H9 (cell line): Measurements from ENCODE around the gene H2BK1. TPM values are rescaled to one million over a fixed set of nuclear protein-coding genes. Genes with fewer than 3 reads are reported as not detected.

Experiments
- DNase-seq: peaks from one replicate; pipeline ENCODE4 v3.0.0-alpha.2; 2017
- H2AFZ ChIP-seq: one replicate; pipeline ENCODE4 v1.6.1; 2013; ENCODE audit warnings: mild to moderate bottlenecking, low read length, control low read depth, moderate library complexity
- H2AK5ac ChIP-seq: 2 replicates; pipeline ENCODE4 v1.6.1; 2013; ENCODE audit warnings: low read length, control low read depth, mixed read lengths; ENCODE audit not compliant: insufficient read length
- H2BK120ac ChIP-seq: one replicate; pipeline ENCODE4 v1.6.1; 2013; ENCODE audit warnings: low read depth, mild to moderate bottlenecking, low read length, control low read depth, inconsistent platforms; ENCODE audit not compliant: poor library complexity, severe bottlenecking
- H2BK12ac ChIP-seq: 2 replicates; pipeline ENCODE4 v1.6.1; 2013; ENCODE audit warnings: low read length, control low read depth, mixed read lengths, low read depth; ENCODE audit not compliant: insufficient read length
- H2BK15ac ChIP-seq: 2 replicates; pipeline ENCODE4 v1.6.1; 2013; ENCODE audit warnings: low read depth, low read length, control low read depth
- H2BK20ac ChIP-seq: one replicate; pipeline ENCODE4 v1.6.1; 2013; ENCODE audit warnings: low read depth, mild to moderate bottlenecking, low read length, control low read depth, inconsistent platforms; ENCODE audit not compliant: poor library complexity, severe bottlenecking
- H2BK5ac ChIP-seq: 2 replicates; pipeline ENCODE4 v1.6.1; 2013; ENCODE audit warnings: low read length, control low read depth, mixed read lengths; ENCODE audit not compliant: insufficient read length
- H3K14ac ChIP-seq: 2 replicates; pipeline ENCODE4 v1.6.1; 2013; ENCODE audit warnings: low read length, control low read depth; ENCODE audit not compliant: insufficient read depth
- H3K18ac ChIP-seq: 2 replicates; pipeline ENCODE4 v1.6.1; 2013; ENCODE audit warnings: low read depth, mild to moderate bottlenecking, mixed read lengths, low read length, control low read depth; ENCODE audit not compliant: insufficient read length
- H3K23ac ChIP-seq: 2 replicates; pipeline ENCODE4 v1.6.1; 2013; ENCODE audit warnings: low read length, control low read depth, mixed read lengths, low read depth; ENCODE audit not compliant: insufficient read length
- H3K23me2 ChIP-seq: 2 replicates; pipeline ENCODE4 v1.6.1; 2013; ENCODE audit warnings: low read depth, mild to moderate bottlenecking, mixed read lengths, low read length, control low read depth; ENCODE audit not compliant: insufficient read length, poor library complexity, severe bottlenecking
- H3K27ac ChIP-seq: 2 replicates; pipeline ENCODE4 v1.5.1; 2013; ENCODE audit warnings: low read length, control low read depth, mixed read lengths, low read depth; ENCODE audit not compliant: insufficient read length
- H3K27me3 ChIP-seq: 2 replicates; pipeline ENCODE4 v1.6.1; 2013; ENCODE audit warnings: low read length, control low read depth, inconsistent platforms; ENCODE audit not compliant: insufficient read depth
- H3K4ac ChIP-seq: 2 replicates; pipeline ENCODE4 v1.6.1; 2013; ENCODE audit warnings: low read depth, mild to moderate bottlenecking, control low read depth, inconsistent platforms, low read length, moderate library complexity
- H3K4me1 ChIP-seq: 2 replicates; pipeline ENCODE4 v1.6.1; 2013; ENCODE audit warnings: low read length, control low read depth, inconsistent platforms; ENCODE audit not compliant: insufficient read depth
- H3K4me2 ChIP-seq: 2 replicates; pipeline ENCODE4 v1.6.1; 2013; ENCODE audit warnings: low read length, control low read depth, mixed read lengths; ENCODE audit not compliant: insufficient read length, insufficient read depth
- H3K56ac ChIP-seq: 2 replicates; pipeline ENCODE4 v1.6.1; 2013; ENCODE audit warnings: low read depth, mild to moderate bottlenecking, mixed read lengths, low read length, control low read depth; ENCODE audit not compliant: insufficient read length
- H3K79me1 ChIP-seq: 2 replicates; pipeline ENCODE4 v1.6.1; 2013; ENCODE audit warnings: low read depth, mild to moderate bottlenecking, moderate library complexity, low read length, control low read depth, inconsistent platforms; ENCODE audit not compliant: insufficient read depth, poor library complexity, severe bottlenecking
- H3K79me2 ChIP-seq: 2 replicates; pipeline ENCODE4 v1.6.1; 2013; ENCODE audit warnings: low read length, control low read depth, inconsistent platforms; ENCODE audit not compliant: insufficient read depth
- H3K9ac ChIP-seq: 2 replicates; pipeline ENCODE4 v1.6.1; 2013; ENCODE audit warnings: low read length, control low read depth, mixed read lengths; ENCODE audit not compliant: insufficient read length; ENCODE audit errors: extremely low read depth
- H3K9me3 ChIP-seq: one replicate; pipeline ENCODE4 v1.6.1; 2013; ENCODE audit warnings: low read depth, low read length, inconsistent platforms; ENCODE audit not compliant: control insufficient read depth
- H3T11ph ChIP-seq: one replicate; pipeline ENCODE4 v1.6.1; 2013; ENCODE audit warnings: mild to moderate bottlenecking, low read length, control low read depth, inconsistent platforms
- H4K20me1 ChIP-seq: one replicate; pipeline ENCODE4 v1.6.1; 2013; ENCODE audit not compliant: control insufficient read depth, insufficient read length, insufficient read depth
- H4K5ac ChIP-seq: 2 replicates; pipeline ENCODE4 v1.6.1; 2013; ENCODE audit warnings: low read depth, mild to moderate bottlenecking, mixed read lengths, low read length, control low read depth; ENCODE audit not compliant: insufficient read length
- H4K8ac ChIP-seq: replicated peaks from 2 replicates; pipeline ENCODE4 v1.6.1; 2013; ENCODE audit warnings: low read length, control low read depth, mixed read lengths, low read depth; ENCODE audit not compliant: insufficient read length
- H4K91ac ChIP-seq: 2 replicates; pipeline ENCODE4 v1.6.1; 2013; ENCODE audit warnings: low read depth, mild to moderate bottlenecking, moderate library complexity, mixed read lengths, low read length, control low read depth; ENCODE audit not compliant: insufficient read length
- H3K27ac Mint-ChIP-seq, 3 experiments: 2 replicates in 2 of 3; 3 replicates in 1 of 3; pipeline ENCODE4 v1.8.0; 2020 to 2021; ENCODE audit warnings: mixed read lengths in 3 of 3, mild to moderate bottlenecking in 1 of 3, moderate library complexity in 1 of 3
- H3K27me3 Mint-ChIP-seq: 2 replicates; pipeline ENCODE4 v1.8.0; 2021; ENCODE audit warnings: low read depth, mild to moderate bottlenecking, moderate library complexity, mixed read lengths
- H3K36me3 Mint-ChIP-seq, 3 experiments: 2 replicates in 2 of 3; 3 replicates in 1 of 3; pipeline ENCODE4 v1.8.0; 2020 to 2021; ENCODE audit warnings: low read depth in 3 of 3, mixed read lengths in 3 of 3; ENCODE audit not compliant: insufficient read depth in 1 of 3
- H3K4me1 Mint-ChIP-seq, 2 experiments: 2 replicates each; pipeline ENCODE4 v1.8.0; 2020; ENCODE audit warnings: mixed read lengths in 2 of 2
- H3K4me3 Mint-ChIP-seq, 2 experiments: 2 replicates in 1 of 2; 3 replicates in 1 of 2; pipeline ENCODE4 v1.8.0; 2020 to 2021; ENCODE audit warnings: mild to moderate bottlenecking in 2 of 2, mixed read lengths in 2 of 2, moderate library complexity in 1 of 2
- H3K9me3 Mint-ChIP-seq, 2 experiments: 2 replicates in 1 of 2; 3 replicates in 1 of 2; pipeline ENCODE4 v1.8.0; 2020; ENCODE audit warnings: mild to moderate bottlenecking in 2 of 2, mixed read lengths in 2 of 2, moderate library complexity in 1 of 2
- CTCF ChIP-seq: fragments of 200-600 bp; sonication (generic); conservative IDR thresholded peaks from 3 replicates; pipeline ENCODE4 v1.8.0; 2021; ENCODE audit warnings: antibody characterized with exemption, mild to moderate bottlenecking
- WGBS: extraction: QIAGEN DNeasy Blood & Tissue Kit; methylation state at CpG from one replicate; pipeline ENCODE4 v1.1.7; 2013; ENCODE audit warnings: missing lambda C conversion rate, low lambda C conversion rate, mixed read lengths; ENCODE audit not compliant: insufficient read length; ENCODE audit errors: extremely low coverage; 5-methylcytosine and 5-hydroxymethylcytosine counted together
- total RNA-seq: library from RNA; stranded (reverse); gene quantifications from 2 replicates; pipeline ENCODE4 v1.2.1, GENCODE V29; 2021

The H2BK1 gene
- total RNA-seq, 1 experiment from 2014 or later, result not detected

- Histone ChIP-seq H2BK15ac (no peak overlapping the region), H3K27ac (no peak overlapping the region), H3K79me2 (peaks cover 6% of the 10 kb centered on the region; the same call in 1 of the 2 replicates), H3K23ac (no peak overlapping the region), H2AFZ (no peak overlapping the region), H3K79me1 (no peaks in the 10 kb centered on the region), H3K23me2 (peaks cover 9% of the 10 kb centered on the region), H3K27me3 (no peaks in the 10 kb centered on the region), H4K5ac (no peak overlapping the region), H3K56ac (no peak overlapping the region), H3K14ac (no peak overlapping the region), H3K9ac (no peak overlapping the region), H2BK5ac (no peak overlapping the region), H2AK5ac (no peak overlapping the region), H2BK12ac (no peak overlapping the region), H3K18ac (no peak overlapping the region), H4K91ac (no peak overlapping the region), H3K4me1 (no peaks in the 10 kb centered on the region; the same call in 1 of the 2 replicates), H3K9me3 (no peaks in the 10 kb centered on the region), H2BK120ac (no peak overlapping the region), H3T11ph (no peak overlapping the region), H2BK20ac (no peak overlapping the region), H4K20me1 (no peaks in the 10 kb centered on the region), H3K4ac (no peak overlapping the region), H3K4me2 (peak overlapping the region; percentile 93), H4K8ac (no peak overlapping the region)
- Mint-ChIP-seq H3K9me3 (no peaks in the 10 kb centered on the region), H3K27ac (peak overlapping the region in 1 of 3 experiments; percentile 23; a peak in 1 of 7 replicates), H3K4me1 (peaks cover 17 to 18% of the 10 kb centered on the region in 2 experiments), H3K4me3 (peak overlapping the region; percentile 97 to 99), H3K36me3 (peaks cover 2 to 23% (median 17%) of the 10 kb centered on the region in 3 experiments; a peak in 6 of 7 replicates), H3K27me3 (no peaks in the 10 kb centered on the region; the same call in 1 of the 2 replicates)
- no peak for TF ChIP-seq CTCF
- DNase-seq, result no peak
- WGBS, result no CpG with 5 or more reads among the region's 9 CpGs
Measured at GRCh38 chr7:151233804-151234203, 23.5 kb upstream of the H2BK1 start.
